Parathyroid adenoma (tissue), 2 donors: ENCODE measurements around the gene GRAMD4.

ENCODE experiments used
- H2AFZ ChIP-seq: fragments of 300-600 bp; sonication (generic); one replicate; pipeline ENCODE4 v1.7.0; 2017; ENCODE audit warnings: antibody characterized with exemption, mild to moderate bottlenecking
- H3K27ac ChIP-seq: fragments of 300-600 bp; sonication (generic); one replicate; pipeline ENCODE4 v1.7.0; 2017
- H3K27me3 ChIP-seq: fragments of 300-600 bp; sonication (generic); one replicate; pipeline ENCODE4 v1.7.0; 2017; ENCODE audit warnings: low read length; ENCODE audit not compliant: control insufficient read depth, insufficient read depth
- H3K36me3 ChIP-seq: fragments of 300-600 bp; sonication (generic); one replicate; pipeline ENCODE4 v1.7.0; 2017; ENCODE audit warnings: low read length; ENCODE audit not compliant: control insufficient read depth, insufficient read depth
- H3K4me1 ChIP-seq: fragments of 300-600 bp; sonication (generic); one replicate; pipeline ENCODE4 v1.7.0; 2017; ENCODE audit warnings: control low read depth
- H3K4me2 ChIP-seq: fragments of 300-600 bp; sonication (generic); one replicate; pipeline ENCODE4 v1.7.0; 2017; ENCODE audit warnings: low read length
- H3K4me3 ChIP-seq: fragments of 300-600 bp; sonication (generic); one replicate; pipeline ENCODE4 v1.7.0; 2017; ENCODE audit warnings: low read depth, low read length
- H3K79me2 ChIP-seq: fragments of 300-600 bp; sonication (generic); one replicate; pipeline ENCODE4 v1.7.0; 2017; ENCODE audit warnings: control low read depth
- H3K9ac ChIP-seq: fragments of 300-600 bp; sonication (generic); one replicate; pipeline ENCODE4 v1.7.0; 2017; ENCODE audit warnings: mild to moderate bottlenecking
- H3K9me3 ChIP-seq: fragments of 300-600 bp; sonication (generic); one replicate; pipeline ENCODE4 v1.7.0; 2017; ENCODE audit warnings: low read length; ENCODE audit not compliant: control insufficient read depth
- TF ChIP-seq, protein P1 (sequence below): fragments of 300-600 bp; sonication (generic); IDR thresholded peaks from one replicate; pipeline ENCODE4 v1.7.0; 2017; ENCODE audit warnings: antibody characterized with exemption, mild to moderate bottlenecking
- donor health status: primary hyperparathyroidism.

GRAMD4 gene

DNA sequence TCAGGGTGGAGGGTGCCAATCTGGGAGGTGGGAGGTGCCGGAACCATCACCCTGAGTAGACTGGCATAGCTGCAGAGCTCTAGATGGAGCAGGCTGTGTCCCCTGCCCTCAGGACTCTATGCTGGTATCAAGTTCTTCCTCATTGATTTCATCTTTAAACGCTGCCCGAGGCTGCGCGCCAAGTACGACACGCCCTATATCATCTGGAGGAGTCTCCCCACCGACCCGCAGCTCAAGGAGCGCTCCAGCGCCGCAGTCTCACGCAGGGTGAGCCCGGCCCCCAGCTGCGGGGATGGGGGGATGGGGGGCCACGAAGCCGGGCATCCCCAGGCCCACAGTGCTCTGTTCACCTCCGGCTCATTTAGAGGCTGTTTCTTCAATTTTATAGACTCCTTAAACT lies 52.5 kb downstream of the GRAMD4 start:
- H3K27ac ChIP-seq, result no peak overlapping the region
- H2AFZ ChIP-seq, result no peak overlapping the region
- no peaks in the 10 kb centered on the region for H3K36me3 ChIP-seq
- H3K4me1 ChIP-seq, result no peaks in the 10 kb centered on the region
- no peaks in the 10 kb centered on the region for H3K27me3 ChIP-seq
- no peak overlapping the region for H3K4me2 ChIP-seq
- H3K9ac ChIP-seq, result no peak overlapping the region
- TF ChIP-seq, protein P1, sequence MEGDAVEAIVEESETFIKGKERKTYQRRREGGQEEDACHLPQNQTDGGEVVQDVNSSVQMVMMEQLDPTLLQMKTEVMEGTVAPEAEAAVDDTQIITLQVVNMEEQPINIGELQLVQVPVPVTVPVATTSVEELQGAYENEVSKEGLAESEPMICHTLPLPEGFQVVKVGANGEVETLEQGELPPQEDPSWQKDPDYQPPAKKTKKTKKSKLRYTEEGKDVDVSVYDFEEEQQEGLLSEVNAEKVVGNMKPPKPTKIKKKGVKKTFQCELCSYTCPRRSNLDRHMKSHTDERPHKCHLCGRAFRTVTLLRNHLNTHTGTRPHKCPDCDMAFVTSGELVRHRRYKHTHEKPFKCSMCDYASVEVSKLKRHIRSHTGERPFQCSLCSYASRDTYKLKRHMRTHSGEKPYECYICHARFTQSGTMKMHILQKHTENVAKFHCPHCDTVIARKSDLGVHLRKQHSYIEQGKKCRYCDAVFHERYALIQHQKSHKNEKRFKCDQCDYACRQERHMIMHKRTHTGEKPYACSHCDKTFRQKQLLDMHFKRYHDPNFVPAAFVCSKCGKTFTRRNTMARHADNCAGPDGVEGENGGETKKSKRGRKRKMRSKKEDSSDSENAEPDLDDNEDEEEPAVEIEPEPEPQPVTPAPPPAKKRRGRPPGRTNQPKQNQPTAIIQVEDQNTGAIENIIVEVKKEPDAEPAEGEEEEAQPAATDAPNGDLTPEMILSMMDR, result no peak
- H3K9me3 ChIP-seq, result no peaks in the 10 kb centered on the region
- no peak overlapping the region for H3K4me3 ChIP-seq
- no peaks in the 10 kb centered on the region for H3K79me2 ChIP-seq

DNA sequence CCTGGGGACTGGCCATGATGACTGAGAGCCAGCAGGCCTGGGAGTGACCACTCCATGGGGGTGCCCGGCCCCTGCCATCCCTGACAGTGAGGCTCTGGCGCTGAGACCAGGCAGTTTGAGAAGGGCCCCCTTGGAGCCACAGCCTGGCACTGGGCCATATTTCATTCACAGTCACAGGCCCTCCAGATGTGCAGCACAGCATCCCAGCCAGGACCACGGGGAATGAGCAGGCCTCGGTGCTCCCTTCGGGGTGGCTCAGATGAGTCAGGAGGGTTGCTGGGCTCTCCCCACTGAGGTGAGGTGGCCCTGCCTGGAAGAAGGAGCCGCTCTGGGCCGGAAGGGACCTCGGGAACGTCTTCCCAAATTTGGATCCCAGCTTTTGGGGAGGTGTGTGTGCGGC lies 53.0 kb downstream of the GRAMD4 start:
- Histone ChIP-seq H2AFZ (no peak overlapping the region), H3K4me1 (no peaks in the 10 kb centered on the region), H3K9ac (no peak overlapping the region), H3K9me3 (no peaks in the 10 kb centered on the region), H3K27ac (no peak overlapping the region), H3K36me3 (no peaks in the 10 kb centered on the region), H3K27me3 (no peaks in the 10 kb centered on the region), H3K4me3 (no peak overlapping the region), H3K79me2 (no peaks in the 10 kb centered on the region), H3K4me2 (no peak overlapping the region)
- TF ChIP-seq, protein P1, result no peak

DNA sequence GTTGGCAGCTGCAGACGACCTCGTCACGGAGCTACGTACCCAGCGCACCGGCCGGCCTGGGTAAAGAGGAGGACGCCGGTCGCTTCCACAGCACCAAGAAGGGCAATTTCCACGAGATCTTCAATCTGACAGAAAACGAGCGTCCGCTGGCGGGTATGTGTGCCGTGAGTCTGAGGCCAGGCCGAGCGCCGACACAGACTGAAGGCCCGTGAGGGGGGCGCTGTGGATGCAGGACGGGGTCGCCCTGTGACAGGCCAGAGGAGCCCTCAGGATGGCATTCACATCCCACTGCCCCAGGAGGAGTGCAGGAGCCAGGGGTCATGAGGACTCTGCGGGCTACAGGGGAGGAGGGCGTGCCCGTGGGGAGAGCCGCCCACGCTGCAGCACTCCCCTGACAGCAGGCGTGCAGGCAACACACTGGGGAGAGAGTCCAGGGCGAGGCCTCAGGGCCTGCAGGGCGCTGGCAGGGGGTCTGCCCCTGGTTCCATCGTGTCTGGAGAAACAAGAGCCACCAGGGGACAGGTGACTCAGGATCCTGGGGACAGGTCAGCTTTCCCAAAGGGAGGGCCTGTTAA lies 53.6 kb downstream of the GRAMD4 start:
- H3K79me2 ChIP-seq, result no peaks in the 10 kb centered on the region
- no peak overlapping the region for H3K9ac ChIP-seq
- H3K36me3 ChIP-seq, result no peaks in the 10 kb centered on the region
- H3K4me1 ChIP-seq, result no peaks in the 10 kb centered on the region
- no peaks in the 10 kb centered on the region for H3K9me3 ChIP-seq
- H3K27ac ChIP-seq, result no peak overlapping the region
- no peak overlapping the region for H3K4me3 ChIP-seq
- H3K27me3 ChIP-seq, result no peaks in the 10 kb centered on the region
- TF ChIP-seq, protein P1, result no peak
- no peak overlapping the region for H3K4me2 ChIP-seq
- no peak overlapping the region for H2AFZ ChIP-seq

DNA sequence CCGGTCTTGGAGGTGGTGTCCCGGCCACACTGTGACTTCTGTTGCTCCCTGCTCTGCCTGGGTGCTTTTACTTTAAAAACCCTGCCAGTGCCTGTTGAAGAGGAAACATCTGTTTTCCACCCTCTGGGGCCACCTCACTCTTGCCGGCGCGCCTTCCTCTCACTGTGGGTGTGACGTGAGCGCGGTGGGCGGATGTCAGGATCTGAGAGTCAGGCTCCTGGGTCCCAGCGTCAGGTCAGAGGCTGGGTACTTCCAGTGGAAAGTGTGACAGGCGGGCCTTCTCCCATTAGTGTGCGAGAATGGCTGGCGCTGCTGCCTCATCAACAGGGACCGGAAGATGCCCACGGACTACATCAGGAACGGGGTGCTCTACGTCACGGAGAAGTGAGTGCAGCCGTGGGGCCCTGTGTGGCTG lies 54.2 kb downstream of the GRAMD4 start:
- Histone ChIP-seq H3K4me3 (no peak overlapping the region), H3K79me2 (no peaks in the 10 kb centered on the region), H3K9me3 (no peaks in the 10 kb centered on the region), H2AFZ (no peak overlapping the region), H3K27me3 (no peaks in the 10 kb centered on the region), H3K36me3 (no peaks in the 10 kb centered on the region), H3K9ac (no peak overlapping the region), H3K4me2 (no peak overlapping the region), H3K27ac (no peak overlapping the region), H3K4me1 (no peaks in the 10 kb centered on the region)
- TF ChIP-seq, protein P1, result no peak

DNA sequence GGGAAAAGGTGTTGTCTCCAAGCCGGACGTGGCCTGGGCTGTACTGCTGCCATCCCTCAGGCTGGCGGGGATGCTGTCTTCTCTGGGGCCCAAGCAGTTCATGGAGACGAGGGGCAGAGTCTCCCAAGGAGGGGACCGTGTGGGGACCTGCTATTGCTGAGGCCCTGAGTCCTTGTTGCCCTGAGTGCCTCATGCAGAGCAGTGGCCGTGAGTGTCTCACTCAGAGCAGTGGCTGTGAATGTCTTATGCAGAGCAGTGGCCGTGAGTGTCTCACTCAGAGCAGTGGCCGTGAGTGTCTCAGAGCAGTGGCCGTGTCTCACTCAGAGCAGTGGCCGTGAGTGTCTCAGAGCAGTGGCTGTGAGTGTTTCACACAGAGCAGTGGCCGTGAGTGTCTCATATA lies 54.7 kb downstream of the GRAMD4 start:
- TF ChIP-seq, protein P1, result no peak
- no peak overlapping the region for H3K4me2 ChIP-seq
- no peak overlapping the region for H2AFZ ChIP-seq
- H3K27ac ChIP-seq, result no peak overlapping the region
- no peaks in the 10 kb centered on the region for H3K9me3 ChIP-seq
- H3K79me2 ChIP-seq, result no peaks in the 10 kb centered on the region
- no peak overlapping the region for H3K4me3 ChIP-seq
- no peaks in the 10 kb centered on the region for H3K27me3 ChIP-seq
- H3K36me3 ChIP-seq, result no peaks in the 10 kb centered on the region
- no peaks in the 10 kb centered on the region for H3K4me1 ChIP-seq
- no peak overlapping the region for H3K9ac ChIP-seq
